GM19397 (cell line): ENCODE results near the gene AMH.

ENCODE experiments used
- ATAC-seq: cut with Tn5 transposase; IDR thresholded peaks from one replicate; pipeline ENCODE4 v1.9.1; 2021; ENCODE audit warnings: mild to moderate bottlenecking, moderate library complexity; ENCODE audit not compliant: unreplicated experiment

AMH gene

GRCh38 chr19:2248136-2249009 lies 750 bp upstream of the AMH start:
- ATAC-seq, result no peak

DNA sequence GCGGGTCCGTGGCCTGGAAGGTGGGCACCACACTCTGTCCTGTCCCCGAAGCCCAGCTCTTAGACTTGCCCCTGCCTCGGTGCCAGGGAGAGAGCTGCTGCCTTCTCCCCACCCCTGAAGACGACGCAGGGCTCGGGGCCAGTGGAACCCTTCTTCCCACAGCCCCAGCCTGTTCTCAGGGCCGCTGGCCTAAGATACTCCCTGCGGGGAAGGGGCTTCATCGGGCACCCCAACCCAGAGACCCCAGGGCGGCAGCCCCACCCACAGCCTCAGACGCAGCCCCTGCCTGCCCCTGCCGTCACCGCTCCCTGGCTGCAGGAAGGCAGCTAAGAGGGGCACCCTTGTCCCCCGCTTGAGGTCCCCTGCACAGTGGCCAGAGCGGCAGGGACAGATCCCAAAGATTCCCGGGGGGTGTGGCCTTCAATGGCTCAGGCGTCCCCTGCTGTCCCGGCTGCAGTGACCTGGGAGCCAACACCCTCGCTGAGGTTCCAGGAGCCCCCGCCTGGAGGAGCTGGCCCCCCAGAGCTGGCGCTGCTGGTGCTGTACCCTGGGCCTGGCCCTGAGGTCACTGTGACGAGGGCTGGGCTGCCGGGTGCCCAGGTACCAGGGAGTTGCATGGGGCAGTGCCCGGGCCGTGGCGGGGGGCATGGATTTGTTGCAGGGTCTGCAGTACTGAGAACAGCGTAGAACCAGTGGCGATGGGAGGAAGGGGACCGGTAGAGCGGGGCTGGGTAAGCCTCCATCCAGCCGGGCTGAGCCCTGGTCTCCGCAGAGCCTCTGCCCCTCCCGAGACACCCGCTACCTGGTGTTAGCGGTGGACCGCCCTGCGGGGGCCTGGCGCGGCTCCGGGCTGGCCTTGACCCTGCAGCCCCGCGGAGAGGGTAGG lies 1.0 kb downstream of the AMH start:
- ATAC-seq, result no peak

- ATAC-seq, result no peak
These were observed 1.6 kb downstream of the AMH start for GRCh38 chr19:2250766-2251105.

- no peak for ATAC-seq
These were observed 2.3 kb downstream of the AMH start for GRCh38 chr19:2251106-2252054.

DNA sequence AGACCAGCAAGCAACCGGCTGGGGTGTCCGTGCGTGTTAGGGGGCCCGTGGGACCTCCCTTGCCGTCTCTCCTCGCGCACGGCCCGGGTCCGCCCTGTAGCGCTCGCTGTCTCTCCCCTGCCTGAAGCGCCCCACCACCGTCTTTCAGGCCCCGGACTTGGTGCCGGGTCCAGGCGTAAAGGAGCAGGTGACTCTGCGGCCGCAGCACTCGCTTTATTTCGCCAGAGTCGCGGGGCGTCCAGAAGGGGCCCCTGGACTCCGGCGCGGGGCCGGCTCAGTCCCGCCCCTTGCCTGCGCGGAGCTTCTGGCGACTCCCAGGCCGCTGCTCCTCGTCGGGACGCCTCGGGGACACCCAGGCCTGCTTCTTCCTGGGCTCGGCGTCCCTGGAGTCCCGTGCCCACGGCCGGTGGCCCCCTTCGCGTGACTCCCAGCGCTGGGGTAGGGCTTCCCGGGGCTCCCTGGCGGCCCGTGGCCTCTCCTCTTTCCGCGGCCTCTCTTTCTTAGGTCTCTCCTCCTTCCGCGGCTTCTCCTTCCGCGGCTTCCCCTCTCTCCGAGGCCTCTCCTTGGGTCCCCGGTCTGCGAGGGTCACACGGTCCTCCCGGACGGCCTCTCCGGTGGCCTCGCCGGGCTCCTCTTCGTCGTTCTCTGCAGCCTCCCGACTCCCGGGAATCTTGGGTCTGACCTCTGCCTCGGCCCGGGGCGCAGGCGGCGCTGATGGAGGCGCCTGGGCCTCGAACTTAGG lies 3.1 kb downstream of the AMH start:
- ATAC-seq, result no peak

DNA sequence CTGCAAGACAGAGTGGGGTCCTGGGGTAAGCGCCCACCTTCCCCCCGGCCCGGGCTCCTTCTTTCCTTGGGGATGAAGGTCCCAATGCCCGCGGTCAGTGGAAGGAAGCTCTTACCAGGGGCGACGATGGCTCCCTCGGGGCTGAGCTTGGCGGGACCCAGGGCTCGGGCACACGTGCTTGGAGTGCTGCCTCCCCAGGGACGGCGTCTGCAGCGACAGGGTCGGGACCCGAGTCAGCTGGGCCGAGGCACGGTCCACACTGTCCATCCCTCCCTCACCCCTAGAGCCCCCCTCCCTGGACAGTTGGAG lies 3.6 kb downstream of the AMH start:
- ATAC-seq, result no peak

DNA sequence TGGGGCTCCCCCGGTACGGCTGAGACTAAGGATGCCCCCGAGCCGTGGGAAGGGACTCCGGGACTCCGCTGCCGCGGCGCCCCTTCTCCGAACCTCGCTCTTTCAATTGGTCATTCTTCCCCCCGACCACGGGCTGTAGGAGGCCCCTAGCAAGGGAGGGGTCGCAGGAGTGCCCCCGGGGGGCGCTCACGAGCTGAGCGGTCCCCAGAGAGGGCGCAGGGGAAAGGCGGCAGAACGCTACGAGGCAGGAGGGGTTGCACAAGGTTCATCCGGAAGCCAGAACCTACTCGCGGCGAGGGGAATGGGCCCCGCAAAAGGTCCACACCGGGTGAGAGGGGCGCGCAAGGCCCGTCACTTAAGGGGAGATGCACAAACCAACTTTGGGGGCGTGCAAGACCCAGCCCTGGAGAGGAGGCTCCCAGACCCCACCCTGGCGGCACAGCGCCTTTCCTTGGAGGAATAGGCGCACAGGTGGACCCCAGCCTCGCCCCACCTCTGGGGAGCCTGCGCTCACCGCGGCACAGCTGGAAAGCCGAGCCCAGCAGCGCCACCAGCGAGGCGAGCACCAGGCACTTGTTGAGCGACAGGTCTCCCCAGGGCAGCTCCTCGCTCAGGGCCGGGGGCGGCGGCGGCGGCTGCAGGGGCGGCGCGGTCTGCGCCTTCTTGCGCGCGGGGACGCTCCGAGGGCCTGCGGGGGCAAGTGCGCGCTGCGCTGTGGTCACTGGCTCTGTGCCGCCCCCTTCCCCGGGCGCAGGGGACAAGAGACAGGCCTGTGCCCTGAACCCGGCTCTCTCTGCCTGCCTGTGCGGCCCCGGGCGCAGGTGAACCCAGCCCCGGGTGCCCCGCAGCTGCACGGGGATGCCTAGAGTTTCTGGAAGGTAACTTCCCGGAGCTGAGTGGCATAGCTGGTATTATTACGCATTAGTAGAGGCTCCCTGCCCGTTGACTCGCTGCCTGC lies 4.3 kb downstream of the AMH start:
- no peak for ATAC-seq

DNA sequence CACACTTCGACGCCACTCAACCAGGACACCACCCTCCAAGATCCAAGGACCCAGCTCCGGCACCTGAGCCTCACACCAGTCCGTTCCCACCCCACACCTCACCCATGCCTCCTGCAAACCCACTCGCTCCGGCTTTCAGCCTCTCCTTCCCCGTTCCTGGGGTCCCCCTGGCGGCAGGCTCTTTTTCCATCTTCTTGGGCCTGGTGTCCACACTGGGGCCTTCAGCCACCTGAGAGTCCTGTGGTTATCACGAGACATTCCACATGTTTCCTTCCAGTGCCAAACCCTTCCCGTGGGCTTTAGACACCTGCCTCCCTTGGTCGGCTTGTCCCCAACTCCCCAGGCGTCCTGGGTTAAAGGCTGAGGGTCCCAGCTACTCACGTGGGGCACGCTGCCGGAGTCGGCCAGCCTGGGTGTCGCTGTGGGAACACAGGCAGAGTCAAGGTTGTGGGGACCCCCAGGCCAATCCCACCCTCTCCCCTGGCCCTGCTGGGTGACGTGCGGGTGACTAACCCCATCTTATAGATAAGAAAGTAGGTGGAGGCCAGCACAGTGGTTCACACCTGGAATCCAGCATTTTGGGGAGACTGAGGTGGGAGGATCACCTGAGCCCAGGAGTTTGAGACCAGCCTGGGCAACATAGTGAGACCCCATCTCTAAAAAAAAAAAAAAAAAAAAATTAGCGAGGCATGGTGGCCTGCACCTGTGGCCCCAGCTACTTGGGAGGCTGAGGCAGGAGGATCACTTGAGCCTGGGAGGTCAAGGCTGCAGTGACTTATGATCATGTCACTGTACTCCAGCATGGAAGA lies 5.1 kb downstream of the AMH start:
- ATAC-seq, result no peak

DNA sequence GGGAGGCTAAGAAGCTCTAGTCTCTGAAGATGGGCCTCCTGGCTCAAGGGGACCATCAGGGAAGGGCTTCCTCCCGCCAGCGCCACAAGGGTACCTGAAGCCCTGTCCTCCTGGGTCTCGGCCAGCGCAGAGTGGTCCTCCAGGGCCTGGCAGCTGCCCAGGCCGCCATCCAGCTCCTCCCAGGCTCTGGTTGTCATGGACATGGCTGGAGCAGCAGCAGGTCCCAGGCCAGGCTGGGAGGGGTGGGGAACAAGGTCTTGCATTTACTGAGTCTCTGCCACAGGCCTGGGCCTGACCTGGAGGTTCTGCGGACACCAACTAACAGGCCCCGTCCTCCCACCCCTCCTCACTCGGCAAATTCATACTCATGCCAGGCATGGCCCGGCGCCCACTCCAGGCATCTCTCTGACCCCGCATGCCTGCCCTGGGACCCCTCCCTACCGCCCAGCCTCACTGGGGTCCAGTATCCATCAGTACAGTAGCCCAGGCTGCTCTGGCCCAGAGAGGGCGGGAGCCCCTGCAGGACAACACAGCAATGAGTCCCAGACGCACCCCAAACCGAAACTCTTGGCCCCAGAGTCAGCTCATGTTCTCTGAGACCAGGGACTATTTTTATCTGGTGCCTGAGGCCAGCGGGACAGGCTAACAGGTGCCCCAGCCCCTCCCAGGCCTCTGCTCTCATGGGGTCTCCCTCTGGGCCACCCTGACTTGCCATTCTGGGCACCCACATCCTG lies 6.2 kb downstream of the AMH start:
- no peak for ATAC-seq

DNA sequence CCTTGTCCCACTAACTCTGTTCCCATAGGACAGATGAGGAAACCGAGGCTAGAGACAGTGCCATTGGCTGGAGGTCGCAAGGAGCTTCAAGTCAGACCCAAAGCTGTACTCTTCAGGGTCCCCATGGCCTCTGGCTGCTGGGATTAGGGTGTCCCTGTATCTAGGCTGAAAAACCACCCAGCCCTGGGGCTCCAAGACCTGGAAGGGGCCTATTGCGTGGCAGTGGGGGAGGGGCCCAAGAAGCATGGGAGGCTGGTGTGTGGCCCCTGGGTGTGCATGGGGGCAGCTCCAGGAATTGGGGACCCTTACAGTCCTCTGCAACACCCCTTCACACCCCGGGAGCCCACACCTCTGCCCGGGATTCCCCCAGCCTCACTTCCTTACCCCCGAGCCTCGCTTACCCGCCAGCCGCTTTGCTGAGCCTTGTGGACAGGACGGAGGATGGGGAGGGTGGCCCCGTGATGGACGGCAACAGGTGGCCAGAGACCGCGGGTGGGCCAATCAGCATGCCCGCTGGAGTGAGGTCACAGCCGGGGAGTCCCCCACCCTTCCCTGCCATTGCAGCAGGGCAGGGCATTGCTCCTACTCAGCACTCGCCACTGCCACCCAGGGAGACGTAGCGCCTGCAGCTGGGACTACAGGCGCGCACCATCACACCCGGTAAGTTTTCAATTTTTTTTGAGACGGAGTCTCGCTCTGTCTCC lies 7.0 kb downstream of the AMH start, which contains the start of gene JSRP1:
JSRP1 (minus strand) TSS at position 436 of the 704 bp plus-strand sequence. CDS start 1,103 bp downstream, outside the sequence.
- ATAC-seq, result no peak

GRCh38 chr19:2259336-2259735 lies 10.2 kb downstream of the AMH start:
- ATAC-seq, result no peak

GRCh38 chr19:2260341-2260805 lies 11.2 kb downstream of the AMH start:
- ATAC-seq, result no peak

GRCh38 chr19:2261438-2262172 lies 12.5 kb downstream of the AMH start:
- no peak for ATAC-seq

GRCh38 chr19:2266183-2266993 lies 17.3 kb downstream of the AMH start:
- no peak for ATAC-seq

DNA sequence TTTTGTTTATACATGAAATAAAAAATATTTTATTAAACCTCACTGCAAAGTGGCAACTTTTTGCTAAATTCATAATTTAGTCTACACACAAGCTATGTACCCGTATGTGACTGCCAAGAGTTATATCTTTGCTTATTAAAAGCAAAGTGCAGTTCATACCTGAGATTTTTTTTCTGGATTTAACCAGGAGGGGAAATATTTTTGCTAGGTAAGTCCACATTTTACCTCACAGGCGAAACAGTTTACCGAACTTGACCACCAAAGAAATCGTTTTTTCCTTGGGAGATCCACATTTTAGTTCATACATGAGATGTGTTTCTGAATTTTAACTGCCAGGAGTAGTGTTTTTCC lies 19.3 kb downstream of the AMH start:
- no peak for ATAC-seq

DNA sequence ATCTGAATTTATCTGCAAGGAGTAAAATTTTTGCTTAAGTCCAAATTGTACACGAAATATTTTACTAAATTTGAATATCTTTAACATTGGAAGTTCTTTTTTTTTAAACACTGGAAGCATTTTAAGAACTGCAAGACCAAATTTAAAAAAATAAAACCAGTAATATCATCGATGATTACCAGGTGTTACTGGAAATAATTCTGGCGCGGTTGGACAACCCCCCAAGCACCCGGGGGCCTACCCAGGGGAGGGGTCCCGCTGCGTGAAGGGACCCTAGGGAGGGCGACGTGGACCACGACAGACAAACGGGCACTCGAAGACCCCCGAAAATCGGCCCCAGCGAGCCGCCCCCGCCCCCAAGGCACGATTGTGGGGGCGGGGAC lies 19.7 kb downstream of the AMH start:
- no peak for ATAC-seq
